Peyer's patch (tissue), 4 donors: Measurements from ENCODE around the gene RGL2.

Experiments
- CTCF ChIP-seq, 6 experiments: fragments of 450-650 bp in 4 of 6; fragments of 200-600 bp in 2 of 6; sonication (generic) in 1 of 6; IDR thresholded peaks; one replicate each; pipeline ENCODE4 v1.5.1; 2017 to 2019; ENCODE audit warnings: antibody characterized with exemption in 6 of 6, mild to moderate bottlenecking in 3 of 6, moderate library complexity in 1 of 6
- POLR2A ChIP-seq, 2 donors: fragments of 450-650 bp; IDR thresholded peaks; one replicate each; pipeline ENCODE4 v1.5.1; 2017; ENCODE audit warnings: antibody characterized with exemption in 2 of 2, mild to moderate bottlenecking in 2 of 2, moderate library complexity in 2 of 2

GRCh38 chr6:33333666-33334065 lies 34.9 kb upstream of the RGL2 start:
- no peak for TF ChIP-seq POLR2A (IDR thresholded peaks at IDR 0.05)
- no peak for TF ChIP-seq CTCF (IDR thresholded peaks at IDR 0.05)
